ENCODE results near the gene C1orf198.

C1orf198 gene

DNA sequence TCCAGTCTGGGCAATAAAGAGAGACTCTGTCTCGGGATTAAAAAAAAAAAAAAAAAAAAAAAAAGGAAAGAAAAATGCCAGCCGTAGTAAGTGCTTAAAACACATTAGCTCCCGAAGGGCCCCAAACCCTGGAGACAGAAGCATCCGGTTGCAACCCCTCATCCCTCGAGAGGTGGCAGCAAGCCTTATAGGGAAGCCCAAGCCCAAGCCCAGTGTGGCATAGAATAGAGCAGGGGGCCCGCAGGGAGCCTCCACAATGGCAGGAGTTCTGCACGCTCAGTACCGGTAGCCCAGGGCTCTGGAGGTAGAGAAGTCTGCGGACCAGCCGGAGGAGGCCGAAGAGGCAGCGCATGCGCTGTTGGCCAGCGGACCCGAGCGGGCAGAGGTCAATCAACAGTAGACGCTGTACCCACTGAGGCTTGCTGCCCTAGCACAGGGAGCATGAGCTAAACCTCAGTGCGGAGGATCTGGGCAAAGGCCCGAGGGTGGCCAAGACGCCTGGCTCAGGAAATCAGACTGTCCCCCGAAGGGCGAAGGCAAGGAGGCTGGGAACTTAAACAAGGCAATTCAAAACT lies 34.1 kb upstream of the C1orf198 start:
- Histone ChIP-seq H3K4me3 (ENCODE audit: low read length) (no peak overlapping the region), H3K27me3 (ENCODE audit: insufficient read depth, low read length, poor library complexity) (no peaks in the 10 kb centered on the region), H3K18ac (ENCODE audit: low read length) (no peak overlapping the region), H3K27ac (ENCODE audit: low read depth, low read length) (no peak overlapping the region), H3K4me2 (ENCODE audit: low read length) (no peak overlapping the region), H3K9ac (ENCODE audit: low read length) (no peak overlapping the region), H2BK15ac (replicated peaks; ENCODE audit: low read depth) (no peak overlapping the region), H3K36me3 (ENCODE audit: control insufficient read depth, insufficient read depth, low read length) (no peaks in the 10 kb centered on the region), H3K4me1 (ENCODE audit: control insufficient read depth, low read depth, low read length) (no peaks in the 10 kb centered on the region), H3K4ac (ENCODE audit: low read depth, low read length) (no peak overlapping the region), H4K8ac (ENCODE audit: low read depth, low read length) (no peak overlapping the region), H2BK5ac (ENCODE audit: low read length) (no peak overlapping the region), H3K23ac (ENCODE audit: low read length) (no peak overlapping the region), H3K79me2 (ENCODE audit: control insufficient read depth, insufficient read depth, low read length) (no peaks in the 10 kb centered on the region), H3K79me1 (ENCODE audit: low read length) (no peaks in the 10 kb centered on the region), H2BK120ac (ENCODE audit: low read depth, low read length) (no peak overlapping the region), H4K5ac (ENCODE audit: low read length) (no peak overlapping the region), H2AK5ac (ENCODE audit: low read length) (no peak overlapping the region), H3K56ac (ENCODE audit: low read length) (no peak overlapping the region)
- no peak for DNase-seq
- no CpG with 5 or more reads among the region's 22 CpGs for WGBS (ENCODE audit: extremely low coverage, insufficient coverage, low lambda C conversion rate)

DNA sequence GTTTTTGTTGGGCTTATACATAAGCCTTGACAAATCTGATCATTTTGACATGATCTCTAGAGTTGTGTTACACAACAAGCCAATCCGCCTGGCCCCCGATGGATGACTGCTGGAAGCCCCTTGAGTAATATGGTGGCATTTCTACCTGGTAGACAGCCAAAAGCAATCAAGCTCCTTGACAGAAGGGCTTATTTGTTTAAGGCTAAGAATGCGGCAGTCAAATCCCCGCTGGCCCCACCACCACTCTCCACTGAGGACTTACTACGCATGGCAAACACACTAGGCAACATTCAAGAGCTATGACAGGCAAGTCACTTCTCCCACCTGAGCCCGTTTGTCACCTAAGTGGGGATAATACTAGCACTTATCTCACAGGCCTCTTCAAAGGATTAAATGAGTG lies 33.4 kb upstream of the C1orf198 start:
- Histone ChIP-seq H3K56ac (ENCODE audit: low read length) (no peak overlapping the region), H3K4me2 (ENCODE audit: low read length) (no peak overlapping the region), H3K36me3 (ENCODE audit: control insufficient read depth, insufficient read depth, low read length) (no peaks in the 10 kb centered on the region), H2BK15ac (replicated peaks; ENCODE audit: low read depth) (no peak overlapping the region), H3K9ac (ENCODE audit: low read length) (no peak overlapping the region), H3K4me3 (ENCODE audit: low read length) (no peak overlapping the region), H3K27ac (ENCODE audit: low read depth, low read length) (no peak overlapping the region), H2AK5ac (ENCODE audit: low read length) (no peak overlapping the region), H3K18ac (ENCODE audit: low read length) (no peak overlapping the region), H3K4me1 (ENCODE audit: control insufficient read depth, low read depth, low read length) (no peaks in the 10 kb centered on the region), H3K27me3 (ENCODE audit: insufficient read depth, low read length, poor library complexity) (no peaks in the 10 kb centered on the region), H3K79me2 (ENCODE audit: control insufficient read depth, insufficient read depth, low read length) (no peaks in the 10 kb centered on the region), H2BK5ac (ENCODE audit: low read length) (no peak overlapping the region), H3K23ac (ENCODE audit: low read length) (no peak overlapping the region), H2BK120ac (ENCODE audit: low read depth, low read length) (no peak overlapping the region), H3K79me1 (ENCODE audit: low read length) (no peaks in the 10 kb centered on the region), H4K8ac (ENCODE audit: low read depth, low read length) (no peak overlapping the region), H4K5ac (ENCODE audit: low read length) (no peak overlapping the region), H3K4ac (ENCODE audit: low read depth, low read length) (no peak overlapping the region)
- no peak for DNase-seq
- WGBS (ENCODE audit: extremely low coverage, insufficient coverage, low lambda C conversion rate): no CpG with 5 or more reads among the region's 6 CpGs

DNA sequence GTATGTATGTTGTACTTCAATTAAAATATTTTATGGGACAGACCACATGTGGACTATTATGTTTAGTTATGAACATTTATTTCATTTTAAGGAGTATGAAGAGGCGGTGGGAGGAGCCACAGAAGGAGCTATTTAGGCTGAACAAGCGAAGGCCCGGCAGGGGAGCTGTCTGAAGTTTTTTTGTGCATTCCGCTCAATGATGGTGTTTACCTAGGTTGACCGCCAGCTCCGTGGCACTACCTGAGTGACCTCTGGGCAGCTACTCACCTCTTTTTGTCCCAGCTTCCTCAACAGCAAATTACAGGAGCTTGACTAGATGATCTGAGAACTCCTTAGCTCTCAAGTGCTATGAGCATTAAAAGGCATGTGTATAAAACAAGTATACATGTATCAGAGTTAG lies 32.7 kb upstream of the C1orf198 start:
- Histone ChIP-seq H2AK5ac (ENCODE audit: low read length) (no peak overlapping the region), H3K36me3 (ENCODE audit: control insufficient read depth, insufficient read depth, low read length) (no peaks in the 10 kb centered on the region), H3K4me3 (ENCODE audit: low read length) (no peak overlapping the region), H2BK15ac (replicated peaks; ENCODE audit: low read depth) (no peak overlapping the region), H3K4me1 (ENCODE audit: control insufficient read depth, low read depth, low read length) (no peaks in the 10 kb centered on the region), H2BK5ac (ENCODE audit: low read length) (no peak overlapping the region), H3K18ac (ENCODE audit: low read length) (no peak overlapping the region), H3K4ac (ENCODE audit: low read depth, low read length) (no peak overlapping the region), H3K79me1 (ENCODE audit: low read length) (no peaks in the 10 kb centered on the region), H3K9ac (ENCODE audit: low read length) (no peak overlapping the region), H3K23ac (ENCODE audit: low read length) (no peak overlapping the region), H3K27me3 (ENCODE audit: insufficient read depth, low read length, poor library complexity) (no peaks in the 10 kb centered on the region), H2BK120ac (ENCODE audit: low read depth, low read length) (no peak overlapping the region), H3K27ac (ENCODE audit: low read depth, low read length) (no peak overlapping the region), H3K56ac (ENCODE audit: low read length) (no peak overlapping the region), H4K8ac (ENCODE audit: low read depth, low read length) (no peak overlapping the region), H3K79me2 (ENCODE audit: control insufficient read depth, insufficient read depth, low read length) (no peaks in the 10 kb centered on the region), H3K4me2 (ENCODE audit: low read length) (no peak overlapping the region), H4K5ac (ENCODE audit: low read length) (no peak overlapping the region)
- no peak for DNase-seq
- WGBS (ENCODE audit: extremely low coverage, insufficient coverage, low lambda C conversion rate): no CpG with 5 or more reads among the region's 6 CpGs

DNA sequence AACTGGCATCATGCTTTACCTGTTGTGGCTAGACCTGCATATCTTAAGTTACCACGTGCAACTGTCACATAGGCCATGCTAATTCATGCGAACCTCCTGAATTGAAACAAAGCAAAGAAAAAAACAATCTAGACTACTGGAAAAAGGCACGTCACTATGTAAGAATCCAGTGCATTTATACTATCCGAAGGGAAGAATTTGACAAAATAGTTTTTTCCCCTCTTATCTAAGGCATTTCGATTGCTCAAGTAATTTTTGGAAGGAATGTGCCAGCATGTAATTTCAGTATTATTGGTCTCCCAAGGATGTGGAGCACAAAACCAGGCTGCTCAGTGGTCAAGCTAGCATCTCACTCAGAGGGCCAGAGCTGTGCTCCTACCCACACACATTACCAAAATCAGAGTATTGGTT lies 31.5 kb upstream of the C1orf198 start:
- no peak overlapping the region for H3K9ac ChIP-seq (ENCODE audit: low read length)
- H3K4me2 ChIP-seq (ENCODE audit: low read length): no peak overlapping the region
- no peak overlapping the region for H3K4ac ChIP-seq (ENCODE audit: low read depth, low read length)
- no peak for DNase-seq
- H3K4me3 ChIP-seq (ENCODE audit: low read length): no peak overlapping the region
- no peak overlapping the region for H3K23ac ChIP-seq (ENCODE audit: low read length)
- H3K18ac ChIP-seq (ENCODE audit: low read length): no peak overlapping the region
- no peaks in the 10 kb centered on the region for H3K4me1 ChIP-seq (ENCODE audit: control insufficient read depth, low read depth, low read length)
- no peaks in the 10 kb centered on the region for H3K36me3 ChIP-seq (ENCODE audit: control insufficient read depth, insufficient read depth, low read length)
- H3K79me1 ChIP-seq (ENCODE audit: low read length): no peaks in the 10 kb centered on the region
- H3K79me2 ChIP-seq (ENCODE audit: control insufficient read depth, insufficient read depth, low read length): no peaks in the 10 kb centered on the region
- no peak overlapping the region for H2BK120ac ChIP-seq (ENCODE audit: low read depth, low read length)
- no peak overlapping the region for H4K5ac ChIP-seq (ENCODE audit: low read length)
- no peak overlapping the region for H2BK5ac ChIP-seq (ENCODE audit: low read length)
- no peak overlapping the region for H3K27ac ChIP-seq (ENCODE audit: low read depth, low read length)
- no CpG with 5 or more reads among the region's 5 CpGs for WGBS (ENCODE audit: extremely low coverage, insufficient coverage, low lambda C conversion rate)
- H2AK5ac ChIP-seq (ENCODE audit: low read length): no peak overlapping the region
- H3K56ac ChIP-seq (ENCODE audit: low read length): no peak overlapping the region
- H2BK15ac ChIP-seq (replicated peaks; ENCODE audit: low read depth): no peak overlapping the region
- no peaks in the 10 kb centered on the region for H3K27me3 ChIP-seq (ENCODE audit: insufficient read depth, low read length, poor library complexity)
- no peak overlapping the region for H4K8ac ChIP-seq (ENCODE audit: low read depth, low read length)

DNA sequence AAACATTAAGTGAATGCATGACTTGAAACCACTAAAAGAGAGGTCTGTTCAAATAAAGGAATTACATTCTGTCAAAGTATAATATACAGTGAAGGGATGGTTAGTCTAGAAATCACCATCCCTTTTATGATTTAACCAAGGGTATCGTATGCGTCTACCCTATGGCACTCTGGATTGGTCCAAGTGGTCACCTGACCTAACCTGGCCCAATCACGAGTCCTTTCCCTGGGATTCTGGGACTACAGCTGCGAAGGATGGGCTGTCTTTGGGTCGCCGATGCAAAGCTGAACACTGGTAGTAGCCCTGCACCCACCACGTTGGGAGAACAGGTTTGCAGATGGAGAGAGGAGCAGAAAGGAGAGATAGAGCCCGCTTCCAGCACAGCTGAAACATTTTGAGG lies 30.4 kb upstream of the C1orf198 start:
- WGBS (ENCODE audit: extremely low coverage, insufficient coverage, low lambda C conversion rate): no CpG with 5 or more reads among the region's 8 CpGs

DNA sequence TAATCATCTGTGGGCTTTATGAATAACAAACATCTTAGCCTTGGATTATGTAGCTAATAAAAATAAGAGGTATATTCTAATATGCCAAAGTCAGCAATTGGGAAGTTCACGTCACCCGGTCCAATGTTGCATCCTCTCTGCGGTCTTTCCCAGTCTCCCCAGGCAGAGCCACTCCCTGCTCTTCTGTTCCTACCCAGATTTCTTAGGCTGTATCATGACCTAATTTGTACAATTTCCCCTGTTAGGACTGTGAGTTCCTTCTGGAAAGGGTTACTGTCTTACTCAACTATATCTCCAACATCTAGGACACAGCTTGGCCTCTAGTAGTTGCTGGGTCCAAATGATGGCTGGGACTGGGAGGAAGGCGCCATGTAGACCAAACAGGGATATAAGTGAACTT lies 29.8 kb upstream of the C1orf198 start:
- H4K5ac ChIP-seq (ENCODE audit: low read length): no peak overlapping the region
- H3K4me3 ChIP-seq (ENCODE audit: low read length): no peak overlapping the region
- H2BK15ac ChIP-seq (replicated peaks; ENCODE audit: low read depth): no peak overlapping the region
- no peak overlapping the region for H3K4me2 ChIP-seq (ENCODE audit: low read length)
- no peaks in the 10 kb centered on the region for H3K36me3 ChIP-seq (ENCODE audit: control insufficient read depth, insufficient read depth, low read length)
- WGBS (ENCODE audit: extremely low coverage, insufficient coverage, low lambda C conversion rate): no CpG with 5 or more reads among the region's 4 CpGs
- no peaks in the 10 kb centered on the region for H3K27me3 ChIP-seq (ENCODE audit: insufficient read depth, low read length, poor library complexity)
- no peaks in the 10 kb centered on the region for H3K79me2 ChIP-seq (ENCODE audit: control insufficient read depth, insufficient read depth, low read length)
- no peak overlapping the region for H3K23ac ChIP-seq (ENCODE audit: low read length)
- no peak overlapping the region for H3K4ac ChIP-seq (ENCODE audit: low read depth, low read length)
- H4K8ac ChIP-seq (ENCODE audit: low read depth, low read length): no peak overlapping the region
- no peak for DNase-seq
- H2BK120ac ChIP-seq (ENCODE audit: low read depth, low read length): no peak overlapping the region
- no peak overlapping the region for H3K18ac ChIP-seq (ENCODE audit: low read length)
- no peak overlapping the region for H2BK5ac ChIP-seq (ENCODE audit: low read length)
- H3K79me1 ChIP-seq (ENCODE audit: low read length): no peaks in the 10 kb centered on the region
- no peak overlapping the region for H3K9ac ChIP-seq (ENCODE audit: low read length)
- no peak overlapping the region for H2AK5ac ChIP-seq (ENCODE audit: low read length)
- H3K56ac ChIP-seq (ENCODE audit: low read length): no peak overlapping the region
- H3K4me1 ChIP-seq (ENCODE audit: control insufficient read depth, low read depth, low read length): no peaks in the 10 kb centered on the region
- H3K27ac ChIP-seq (ENCODE audit: low read depth, low read length): no peak overlapping the region

More for the DNA sequence above, 30.4 kb upstream of the C1orf198 start:
- Histone ChIP-seq H3K4me2 (ENCODE audit: low read length) (no peak overlapping the region), H3K27me3 (ENCODE audit: insufficient read depth, low read length, poor library complexity) (no peaks in the 10 kb centered on the region), H2AK5ac (ENCODE audit: low read length) (no peak overlapping the region), H3K27ac (ENCODE audit: low read depth, low read length) (no peak overlapping the region), H3K79me2 (ENCODE audit: control insufficient read depth, insufficient read depth, low read length) (no peaks in the 10 kb centered on the region), H2BK120ac (ENCODE audit: low read depth, low read length) (no peak overlapping the region), H3K9ac (ENCODE audit: low read length) (no peak overlapping the region), H3K4me3 (ENCODE audit: low read length) (no peak overlapping the region), H4K5ac (ENCODE audit: low read length) (no peak overlapping the region), H3K36me3 (ENCODE audit: control insufficient read depth, insufficient read depth, low read length) (no peaks in the 10 kb centered on the region), H3K56ac (ENCODE audit: low read length) (no peak overlapping the region), H2BK15ac (replicated peaks; ENCODE audit: low read depth) (no peak overlapping the region), H3K4ac (ENCODE audit: low read depth, low read length) (no peak overlapping the region), H2BK5ac (ENCODE audit: low read length) (no peak overlapping the region), H3K4me1 (ENCODE audit: control insufficient read depth, low read depth, low read length) (no peaks in the 10 kb centered on the region), H3K79me1 (ENCODE audit: low read length) (no peaks in the 10 kb centered on the region), H3K18ac (ENCODE audit: low read length) (no peak overlapping the region), H4K8ac (ENCODE audit: low read depth, low read length) (no peak overlapping the region), H3K23ac (ENCODE audit: low read length) (no peak overlapping the region)
- DNase-seq: no peak

All from mesendoderm (in vitro differentiated cells).